ENCODE data around the gene FBXO33.
"Not testable (repeated sequence)": the region's sequence is repeated elsewhere in the genome, so short reads cannot be mapped to it uniquely, and the experiment has no call there.

Gene FBXO33

DNA sequence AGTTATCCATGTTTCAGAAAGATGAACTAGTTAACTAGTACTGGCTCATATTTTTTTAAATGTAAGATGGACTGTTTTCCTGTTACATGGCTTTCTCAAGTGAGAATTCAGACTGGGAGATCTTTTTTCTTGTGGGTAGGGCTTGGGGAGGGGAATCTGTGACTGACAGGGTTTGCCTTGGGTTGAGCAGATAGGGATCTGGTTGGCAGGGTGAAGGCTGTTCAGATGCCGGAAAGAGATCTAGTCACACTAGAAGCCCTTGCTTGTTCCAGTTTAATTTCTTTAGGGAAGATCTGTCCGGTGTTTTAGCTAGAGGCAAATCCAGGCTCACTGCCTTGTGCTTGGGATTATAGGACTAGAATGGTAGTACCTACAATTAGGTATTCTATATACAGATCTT lies 63.2 kb downstream of the FBXO33 start:
- no peak for DNase-seq (ENCODE audit: low read depth)

DNA sequence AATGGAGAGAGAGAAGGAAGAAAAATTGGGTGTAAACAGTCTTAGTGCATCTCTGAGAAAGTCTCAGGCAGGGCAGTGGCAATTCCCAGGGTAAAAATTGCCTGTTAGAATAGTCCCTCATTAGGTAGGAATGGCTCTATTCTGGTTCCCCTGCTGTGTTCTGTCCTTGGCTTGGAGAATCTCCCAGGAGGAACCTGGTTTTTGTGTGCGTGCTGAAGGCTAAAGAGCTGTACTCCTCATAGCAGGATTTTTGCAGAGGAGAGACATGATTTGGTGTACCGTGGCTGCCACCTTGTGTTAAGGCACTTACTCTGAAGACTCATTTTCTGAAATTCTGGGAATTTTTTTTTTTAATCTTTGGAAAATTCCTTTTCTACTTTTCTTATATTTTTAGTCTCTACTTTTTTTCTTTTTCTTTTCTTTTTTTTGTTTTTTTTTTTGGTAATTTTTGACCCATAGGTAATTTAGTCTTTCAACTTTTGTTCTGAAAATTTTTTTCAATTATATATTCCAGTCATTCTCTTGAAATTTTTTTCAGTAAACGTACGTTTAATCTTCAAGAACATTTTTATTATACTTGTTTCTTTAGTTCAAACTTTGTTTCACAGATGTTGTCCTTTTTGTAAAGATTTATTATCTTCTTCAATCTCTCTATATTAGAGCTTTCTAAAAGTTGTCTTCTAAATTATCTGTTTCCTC lies 63.8 kb downstream of the FBXO33 start:
- peak; percentile 9 for DNase-seq (ENCODE audit: low read depth)

DNA sequence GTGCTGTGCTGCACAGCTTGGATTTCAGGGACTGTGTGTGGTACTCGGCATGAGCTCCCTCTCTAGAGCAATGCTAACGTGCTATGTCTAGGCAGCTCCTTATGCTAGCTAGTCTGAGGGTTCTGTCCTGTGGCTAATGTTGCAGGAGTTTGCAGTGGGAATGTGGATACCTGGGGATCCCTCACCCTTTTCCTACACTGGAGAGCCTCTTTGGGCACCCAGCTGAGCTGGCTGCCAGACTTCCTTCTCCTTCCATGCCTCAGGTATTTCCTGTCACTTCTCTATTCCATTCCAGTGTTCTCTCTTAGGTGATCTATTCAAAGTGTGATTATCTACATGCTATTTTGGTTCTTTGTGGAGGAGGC lies 64.9 kb downstream of the FBXO33 start:
- no peak for DNase-seq (ENCODE audit: low read depth)

DNA sequence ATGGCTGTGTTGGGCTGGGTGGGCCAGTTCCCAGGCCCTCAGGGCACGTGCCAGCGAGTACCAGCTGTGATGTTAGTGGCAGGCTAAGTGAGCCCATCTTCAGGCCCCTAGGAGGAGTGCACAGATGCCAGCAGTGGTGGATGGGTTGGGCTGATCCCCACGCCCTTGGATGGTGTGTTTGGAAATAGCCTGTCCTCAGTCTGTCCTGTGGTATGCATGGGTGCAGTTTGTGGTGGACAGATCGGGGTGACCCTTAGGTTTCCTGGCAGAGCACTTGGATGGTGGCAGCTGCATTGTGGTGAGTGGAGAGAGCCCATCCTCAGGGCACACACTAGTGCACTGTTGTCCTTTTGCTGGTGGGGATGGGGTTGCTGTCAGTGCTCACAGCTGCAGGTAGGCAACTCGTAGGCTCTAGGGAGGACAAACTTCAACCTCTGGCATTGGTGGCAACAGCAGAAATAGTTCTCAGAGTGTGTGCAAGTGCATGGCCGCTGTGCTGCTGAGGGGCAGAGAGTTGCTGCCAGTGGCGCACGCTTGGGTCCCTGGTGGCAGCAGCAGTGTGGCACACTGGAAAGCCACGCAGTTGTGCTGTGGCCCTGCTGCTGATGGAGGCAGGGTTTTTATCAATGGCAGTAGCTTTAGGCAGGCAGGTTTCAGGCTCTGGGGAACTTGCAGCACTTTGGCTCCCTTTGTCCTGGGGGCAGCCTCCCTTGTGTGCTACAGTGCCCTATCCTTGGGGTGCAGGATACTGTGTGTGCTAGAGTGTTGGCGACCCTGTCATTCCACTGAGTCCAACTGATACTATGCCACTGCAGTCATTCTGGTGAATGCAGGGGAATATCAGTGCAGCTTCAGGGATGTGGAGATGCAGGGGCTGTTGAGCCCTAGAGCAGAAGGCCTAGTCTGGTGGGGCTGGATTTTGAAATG lies 65.5 kb downstream of the FBXO33 start:
- DNase-seq (ENCODE audit: low read depth): no peak

DNA sequence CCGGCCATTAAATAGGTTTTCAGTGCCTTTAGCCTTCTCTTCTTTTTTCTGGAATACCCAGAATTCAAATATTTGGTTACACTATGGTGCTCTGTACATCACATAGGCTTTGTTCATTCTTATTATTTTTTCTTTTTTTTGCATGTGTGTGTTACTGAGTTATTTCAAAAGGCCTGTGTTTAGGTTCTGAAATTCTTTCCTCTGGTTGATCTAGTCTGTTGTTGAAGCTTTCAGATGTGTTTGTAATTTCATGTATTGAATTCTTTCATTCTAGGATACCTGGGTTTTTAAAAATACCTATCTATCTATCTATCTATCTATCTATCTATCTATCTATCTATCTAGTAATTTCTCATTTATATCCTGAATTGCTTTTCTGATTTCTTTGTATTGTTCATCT lies 66.9 kb downstream of the FBXO33 start:
- DNase-seq (ENCODE audit: low read depth): no peak

DNA sequence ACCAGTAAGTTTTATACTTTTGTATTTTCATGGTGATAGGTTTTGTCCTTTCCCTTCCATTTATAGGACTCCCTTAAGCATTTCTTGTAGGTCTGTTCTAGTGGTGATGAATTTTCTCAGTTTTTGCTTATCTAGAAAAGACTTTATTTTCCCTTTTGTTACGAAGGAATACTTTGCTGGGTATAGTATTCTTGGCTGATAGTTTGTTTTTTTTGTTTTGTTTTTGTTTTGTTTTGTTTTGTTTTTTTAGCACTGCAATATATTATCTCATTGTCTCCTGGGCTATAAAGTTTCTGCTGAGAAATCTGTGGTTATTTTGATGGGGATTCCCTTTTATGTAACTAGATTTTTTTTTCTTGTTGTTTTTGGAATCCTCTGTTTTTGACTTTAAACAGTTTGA lies 67.7 kb downstream of the FBXO33 start:
- DNase-seq (ENCODE audit: low read depth): no peak

DNA sequence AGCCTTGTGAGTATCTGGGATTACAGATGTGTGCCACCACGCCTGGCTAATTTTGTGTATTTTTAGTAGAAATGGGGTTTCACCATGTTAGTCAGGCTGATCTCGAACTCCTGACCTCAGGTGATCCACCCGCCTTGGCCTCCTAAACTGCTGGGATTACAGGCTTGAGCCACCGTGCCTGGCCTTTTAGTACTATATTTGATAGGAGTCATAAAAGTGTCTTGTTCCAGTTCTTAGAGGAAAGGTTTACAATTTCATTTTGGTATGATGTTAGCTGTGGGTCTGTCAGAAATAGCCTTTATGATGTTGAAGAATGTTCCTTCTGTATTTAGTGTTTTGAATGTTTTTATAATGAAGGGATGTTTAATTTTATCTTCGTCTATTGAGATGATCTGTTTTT lies 70.7 kb downstream of the FBXO33 start:
- DNase-seq (ENCODE audit: low read depth): not testable (repeated sequence)

DNA sequence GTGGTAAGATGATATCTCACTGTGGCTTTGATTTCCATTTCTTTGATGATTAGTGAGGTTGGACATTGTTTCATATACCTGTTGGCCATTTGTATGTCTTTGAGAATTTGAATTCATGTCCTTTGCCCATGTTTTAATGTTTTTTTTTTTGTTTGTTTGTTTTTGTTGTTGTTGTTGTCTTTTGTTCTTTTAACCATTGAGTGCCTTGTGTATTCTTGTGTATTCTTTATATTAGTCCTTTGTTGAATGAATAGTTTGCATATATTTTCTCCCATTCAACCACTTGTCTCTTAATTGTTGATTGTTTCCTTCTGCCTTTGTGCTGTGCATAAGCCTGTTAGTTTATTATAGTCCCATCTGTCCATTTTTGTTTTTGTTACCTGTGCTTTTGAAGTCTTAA lies 71.9 kb downstream of the FBXO33 start:
- DNase-seq (ENCODE audit: low read depth): no peak

DNA sequence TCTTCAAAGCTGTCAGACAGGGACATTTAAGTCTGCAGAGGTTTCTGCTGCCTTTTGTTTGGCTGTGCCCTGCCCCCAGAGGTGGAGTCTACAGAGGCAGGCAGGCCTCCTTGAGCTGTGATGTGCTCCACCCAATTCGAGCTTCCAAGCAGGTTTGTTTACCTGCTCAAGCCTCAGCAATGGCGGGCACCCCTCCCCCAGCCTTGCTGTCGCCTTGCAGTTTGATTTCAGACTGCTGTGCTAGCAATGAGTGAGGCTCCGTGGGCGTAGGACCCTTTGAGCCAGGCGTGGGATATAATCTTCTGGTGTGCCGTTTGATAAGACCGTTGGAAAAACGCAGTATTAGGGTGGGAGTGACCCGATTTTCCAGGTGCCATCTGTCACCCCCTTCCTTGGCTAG lies 73.2 kb downstream of the FBXO33 start:
- not testable (repeated sequence) for DNase-seq (ENCODE audit: low read depth)

DNA sequence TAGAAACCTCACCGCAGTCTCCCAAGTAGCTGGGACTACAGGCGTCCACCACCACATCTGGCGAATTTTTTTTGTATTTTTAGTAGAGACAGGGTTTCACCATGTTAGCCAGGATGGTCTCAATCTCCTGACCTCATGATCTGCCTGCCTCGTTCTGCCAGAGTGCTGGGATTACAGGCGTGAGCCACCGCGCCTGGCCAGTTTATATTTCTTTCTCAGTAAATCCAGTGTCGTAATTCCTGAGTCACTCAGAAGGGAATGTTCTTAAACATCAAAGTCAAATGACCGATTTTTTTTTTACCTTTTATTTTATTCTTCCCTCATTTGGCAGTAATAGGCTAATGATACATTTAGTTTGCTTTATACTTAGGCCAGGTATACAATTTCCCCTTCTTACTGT lies 80.5 kb downstream of the FBXO33 start:
- no peak for DNase-seq (ENCODE audit: low read depth)

DNA sequence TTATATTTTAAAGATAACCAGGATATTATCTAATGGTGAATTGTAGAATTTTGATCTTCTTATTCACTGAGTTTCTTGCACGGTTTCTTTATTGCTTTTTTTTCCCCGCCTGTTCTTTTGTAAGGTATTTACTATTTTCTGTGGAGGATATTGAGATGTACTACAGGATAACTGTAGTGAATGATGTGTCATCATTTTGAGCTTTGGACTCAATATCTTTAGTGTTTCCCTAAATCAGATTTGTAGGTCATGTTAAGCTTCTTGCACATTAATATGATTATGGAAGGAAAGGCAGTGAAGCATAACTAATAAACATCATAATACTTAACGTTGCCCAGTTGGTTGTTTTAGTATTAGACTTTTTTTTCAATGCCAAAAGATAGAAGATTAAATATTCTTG lies 81.4 kb downstream of the FBXO33 start:
- no peak for DNase-seq (ENCODE audit: low read depth)
